GM18505 (cell line): ENCODE data around the gene BRD4.

Experiments used
- ATAC-seq: cut with Tn5 transposase; IDR thresholded peaks from one replicate; pipeline ENCODE4 v1.9.1; 2021; ENCODE audit not compliant: unreplicated experiment
- POLR2A ChIP-seq: IDR thresholded peaks from 4 replicates; pipeline ENCODE4 v1.6.1; 2011; ENCODE audit warnings: borderline replicate concordance; ENCODE audit not compliant: insufficient read depth, insufficient read length; ENCODE audit errors: extremely low read depth

The BRD4 gene

DNA sequence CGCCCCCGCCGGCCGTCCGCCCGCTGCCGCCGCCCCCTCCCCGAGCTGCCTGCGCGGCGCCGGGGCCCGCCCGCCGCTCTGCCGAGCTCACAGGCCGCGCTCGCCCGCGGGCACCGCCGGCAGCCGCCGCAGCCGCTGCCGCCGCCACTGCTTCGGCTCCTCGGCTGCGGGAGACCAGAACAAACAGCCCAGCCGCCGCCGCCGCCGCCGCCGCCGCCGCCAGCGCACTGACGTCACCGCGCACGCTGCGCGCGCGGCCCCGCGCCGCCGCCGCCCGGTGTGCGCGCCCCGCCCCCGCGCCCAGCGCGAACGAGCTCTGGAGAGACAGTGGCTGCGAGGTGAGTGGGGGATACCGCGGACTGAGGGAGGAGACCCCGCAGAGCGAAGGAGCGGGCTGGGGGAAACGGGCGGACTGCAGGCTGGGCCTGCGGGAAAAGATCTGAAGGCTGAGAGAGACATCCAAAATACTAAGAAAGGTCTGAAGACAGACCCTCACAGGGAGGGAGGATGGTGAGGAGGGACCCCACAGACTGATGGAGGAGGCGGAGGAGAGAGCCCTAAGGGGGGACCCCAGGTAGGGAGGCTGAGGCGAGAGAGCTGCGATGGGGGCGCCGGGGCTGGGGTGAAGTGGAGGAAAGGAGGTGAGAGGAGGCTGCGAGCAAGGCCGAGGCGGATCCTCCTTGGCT, at the start of gene BRD4:
Gene BRD4, minus strand, starts transcription at position 229 of the 686 bp plus-strand sequence. CDS start 59,440 bp downstream, outside the sequence.
- TF ChIP-seq POLR2A: peak; percentile 69
- ATAC-seq: peak; percentile 46

DNA sequence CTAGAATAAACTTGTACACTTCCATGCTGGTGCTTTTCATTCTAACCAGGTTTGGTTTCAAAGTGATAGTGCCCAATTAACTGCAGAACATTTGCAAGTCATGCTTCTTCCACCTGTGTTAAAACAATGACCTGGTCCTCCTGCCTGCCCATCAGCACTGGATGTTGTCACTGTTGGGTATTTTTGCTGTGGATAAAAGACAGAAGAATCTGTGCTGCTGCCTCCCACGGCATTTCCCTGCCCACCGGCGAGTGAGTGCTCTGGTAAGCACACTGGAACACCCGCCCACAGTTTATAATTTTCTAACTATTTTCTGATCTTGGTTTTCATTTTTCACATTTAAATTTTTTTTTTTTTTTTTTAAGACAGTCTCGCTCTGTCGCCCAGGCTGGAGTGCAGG, 49.5 kb upstream of the BRD4 start:
- TF ChIP-seq POLR2A: no peak
- ATAC-seq: no peak

DNA sequence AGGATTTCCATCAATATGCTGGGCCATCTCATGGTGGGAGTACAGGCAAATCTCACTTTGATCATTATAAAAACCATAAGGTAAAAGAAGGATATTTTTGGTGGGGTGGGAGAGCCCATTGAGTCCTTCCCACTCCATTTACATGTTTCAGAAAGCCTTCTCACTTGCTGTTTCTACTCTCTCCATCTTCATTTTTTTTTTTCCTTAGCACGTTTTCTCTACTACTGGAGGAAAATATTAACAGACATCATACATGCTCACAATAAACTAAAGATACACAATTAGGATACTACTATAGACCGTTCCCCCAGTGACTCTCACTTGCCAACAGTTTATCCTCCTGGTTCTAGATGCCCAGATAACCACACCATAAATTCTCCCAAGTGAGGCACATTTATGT, 49.1 kb upstream of the BRD4 start:
- TF ChIP-seq POLR2A: no peak
- ATAC-seq: no peak

GRCh38 chr19:15379999-15380647, 47.8 kb upstream of the BRD4 start:
- peak; percentile 19 for ATAC-seq
- TF ChIP-seq POLR2A: no peak

GRCh38 chr19:15379083-15379998, 47.0 kb upstream of the BRD4 start, which contains the start of gene AKAP8:
AKAP8 (minus strand) TSS chr19:15379787; CDS start chr19:15379731, 56 bp downstream.
- ATAC-seq: peak; percentile 72
- peak; percentile 88 for TF ChIP-seq POLR2A

DNA sequence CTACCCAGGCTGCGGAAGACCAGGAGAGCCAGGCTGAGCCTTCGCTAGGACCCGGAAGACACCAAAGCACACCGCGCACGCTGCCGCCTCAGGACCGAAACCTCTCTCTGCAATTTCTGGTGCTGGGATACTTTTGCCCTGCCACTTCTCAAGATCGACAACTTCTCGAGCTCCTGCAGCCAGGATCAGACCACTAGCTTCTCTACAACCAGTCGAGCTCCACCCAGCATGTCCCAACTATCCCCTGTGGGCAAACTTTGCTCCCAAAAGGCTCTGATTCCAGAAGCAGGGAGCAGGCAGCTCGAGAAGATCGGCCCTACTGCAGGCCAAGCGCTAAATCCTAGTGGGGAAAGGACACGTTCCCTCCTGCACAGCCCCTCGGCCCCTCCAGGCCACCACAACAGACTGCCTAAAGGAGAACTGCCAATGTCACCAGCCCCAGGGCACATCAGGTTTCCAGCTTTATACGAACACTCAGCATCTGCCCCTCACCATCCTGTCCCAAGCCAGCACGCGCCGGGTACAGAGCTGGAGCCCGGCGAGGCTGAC, 46.3 kb upstream of the BRD4 start:
- no peak for TF ChIP-seq POLR2A
- no peak for ATAC-seq

DNA sequence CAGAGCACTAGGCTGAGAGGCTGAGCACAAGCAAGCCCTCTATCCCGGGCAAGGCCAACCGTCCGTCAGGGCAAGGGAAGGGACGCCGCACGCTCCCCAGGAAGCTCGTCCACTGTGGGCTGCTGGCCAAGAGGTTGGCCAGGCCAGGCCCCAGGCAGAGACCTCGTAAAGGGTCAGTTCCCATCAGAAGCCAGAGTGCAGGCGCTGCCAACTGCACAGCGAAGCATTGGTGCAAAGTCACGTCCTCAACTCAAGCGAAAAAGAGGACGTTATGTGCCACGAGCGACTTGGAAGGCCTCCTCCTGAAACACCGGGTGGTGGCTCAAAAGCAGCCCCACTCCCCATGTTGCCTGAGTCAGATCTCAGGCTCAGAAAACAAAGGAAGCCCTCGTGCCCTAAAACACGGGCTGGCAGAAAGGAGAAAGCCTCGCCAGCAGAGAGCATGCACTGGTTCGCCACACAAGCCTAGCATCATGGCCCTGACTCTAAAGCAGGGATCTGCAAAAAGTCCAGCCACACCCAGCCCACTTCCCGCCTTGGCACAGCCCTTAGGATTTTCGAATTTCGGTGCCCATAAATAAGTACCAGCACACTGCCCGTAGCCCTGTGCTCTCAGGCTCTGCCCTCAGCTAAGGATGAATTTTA, 42.6 kb upstream of the BRD4 start:
- no peak for ATAC-seq
- TF ChIP-seq POLR2A: no peak

DNA sequence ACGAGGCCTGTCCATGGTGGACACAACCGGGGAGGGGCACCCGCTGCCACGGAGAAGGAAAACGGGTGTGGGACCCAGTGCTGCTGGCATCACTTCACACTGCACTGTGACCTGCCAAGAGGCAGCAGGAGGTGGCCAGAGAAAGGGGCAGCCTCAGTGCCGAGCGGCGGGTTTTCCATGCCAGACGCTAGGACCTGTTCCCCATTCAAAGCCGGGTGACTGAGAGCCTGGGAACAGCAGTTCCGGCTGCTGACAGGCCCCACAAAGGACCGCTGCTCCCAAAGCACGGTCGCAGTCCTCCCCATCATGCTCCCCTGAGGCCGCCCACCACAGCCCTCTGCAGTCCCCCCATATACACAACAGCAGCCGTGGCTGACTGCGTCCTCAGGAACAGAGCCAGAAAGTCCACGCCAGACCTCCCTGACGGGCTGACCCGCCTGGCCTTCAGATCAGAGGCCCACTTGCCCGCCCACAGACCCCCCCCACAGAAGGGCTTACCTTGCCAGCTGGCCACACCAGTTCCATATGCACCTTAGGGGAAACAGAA, 41.8 kb upstream of the BRD4 start:
- no peak for ATAC-seq
- no peak for TF ChIP-seq POLR2A

GRCh38 chr19:15373644-15374043, 41.3 kb upstream of the BRD4 start:
- TF ChIP-seq POLR2A: no peak
- ATAC-seq: no peak

DNA sequence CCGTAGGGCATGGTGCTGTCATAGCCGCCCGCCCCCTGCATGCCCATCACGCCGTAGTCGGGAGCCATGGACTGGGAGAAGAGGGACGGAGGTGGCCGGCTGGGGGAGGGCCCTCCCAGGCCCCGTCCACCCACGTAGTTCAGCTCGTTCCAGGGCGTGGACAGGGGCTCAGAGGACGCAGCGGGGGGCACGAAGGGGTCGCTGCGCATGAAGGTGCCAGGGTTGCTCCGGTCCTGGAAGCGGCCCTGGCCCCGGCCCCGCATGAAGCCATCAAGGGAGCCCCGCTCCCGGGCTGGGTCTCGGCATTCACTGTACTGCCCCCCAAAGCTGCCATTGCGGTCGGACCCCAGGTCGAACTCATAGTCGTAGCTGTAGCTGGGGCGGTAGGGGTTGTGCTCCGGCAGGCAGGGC, 40.6 kb upstream of the BRD4 start:
- no peak for TF ChIP-seq POLR2A
- ATAC-seq: no peak

GRCh38 chr19:15372470-15372869, 40.1 kb upstream of the BRD4 start:
- ATAC-seq: no peak
- no peak for TF ChIP-seq POLR2A

DNA sequence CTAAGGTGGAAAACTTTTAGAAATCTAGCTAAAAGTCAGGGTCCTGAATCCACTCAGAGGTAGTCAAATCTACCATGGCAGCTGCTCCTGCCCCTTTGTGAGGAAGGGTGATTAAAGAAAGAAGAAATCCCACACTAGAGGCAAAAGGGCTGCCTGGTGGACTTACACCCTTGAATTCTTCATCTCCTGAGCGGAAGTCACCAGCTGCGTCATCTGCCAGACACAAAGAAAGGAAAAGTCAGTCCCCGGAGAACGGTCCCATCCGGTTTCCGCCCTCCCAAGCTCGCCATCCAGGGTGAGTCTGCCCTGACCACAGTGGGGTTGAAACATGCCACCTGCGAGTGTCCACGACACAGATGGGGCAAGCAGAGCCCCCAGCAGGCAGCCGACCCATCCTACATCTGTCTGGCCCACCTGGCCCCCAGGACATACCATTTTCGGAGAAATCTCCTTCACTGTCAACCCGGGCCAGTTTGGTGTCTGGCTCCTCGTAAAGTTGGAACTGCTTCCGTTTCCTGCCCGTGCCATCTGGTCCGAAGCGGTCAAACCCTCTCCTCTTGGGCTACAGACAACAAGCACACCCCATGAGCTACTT, 39.5 kb upstream of the BRD4 start:
- no peak for ATAC-seq
- no peak for TF ChIP-seq POLR2A
